Measurements from ENCODE around the gene SLC22A5. TPM values are rescaled to one million over a fixed set of nuclear protein-coding genes. Genes with fewer than 3 reads are reported as not detected.

Gene SLC22A5
- total and polyA plus RNA-seq, 2 donors (not counting 3 experiments of a cell fraction or from before 2014, with no cell fraction given): 3.6 to 9.3 TPM

DNA sequence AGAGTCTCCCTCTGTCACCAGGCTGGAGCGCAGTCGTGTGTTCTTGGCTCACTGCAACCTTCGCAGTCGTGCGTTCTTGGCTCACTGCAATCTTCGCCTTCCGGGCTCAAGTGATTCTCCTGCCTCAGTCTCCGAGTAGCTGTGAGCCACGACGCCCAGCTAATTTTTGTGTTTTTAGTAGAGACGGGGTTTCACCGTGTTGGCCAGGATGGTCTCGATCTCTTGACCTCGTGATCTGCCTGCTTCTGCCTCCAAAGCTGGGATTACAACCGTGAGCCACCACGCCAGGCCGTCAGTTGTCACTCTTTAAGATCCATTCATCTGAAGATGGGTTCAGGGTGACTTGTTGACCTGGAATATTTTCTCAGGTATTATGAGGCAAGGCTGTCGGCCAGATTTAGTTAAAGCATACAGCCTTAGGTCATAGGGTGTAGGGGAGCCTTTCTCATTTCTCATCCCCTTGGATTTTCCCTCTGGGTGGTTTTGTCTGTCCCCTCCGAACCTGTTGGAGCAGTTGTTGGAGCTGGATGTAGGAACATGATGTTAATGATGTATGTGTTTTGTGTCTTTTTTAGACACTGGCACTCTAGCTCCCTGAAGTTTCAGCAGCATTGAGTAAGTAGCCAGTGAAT lies 1.6 kb downstream of the SLC22A5 start:
- Histone ChIP-seq H3K9me3 (replicated peaks; ENCODE audit: control insufficient read depth, insufficient read depth, low read length) (no peaks in the 10 kb centered on the region), H3K4me1 (ENCODE audit: control insufficient read depth, extremely low read depth, insufficient read depth, low read length) (peaks cover 5% of the 10 kb centered on the region), H3K4me2 (ENCODE audit: insufficient read depth, low read length) (no peak overlapping the region), H3K27me3 (ENCODE audit: control insufficient read depth in 2 of 2, insufficient read depth in 2 of 2, low read length in 2 of 2) (no peaks in the 10 kb centered on the region), H2AFZ (ENCODE audit: low read depth, low read length) (no peak overlapping the region), H3K79me2 (ENCODE audit: control insufficient read depth, insufficient read depth, low read length) (no peaks in the 10 kb centered on the region), H3K9ac (replicated peaks; ENCODE audit: extremely low read depth, insufficient read depth, low read length) (no peak overlapping the region), H3K36me3 (ENCODE audit: control insufficient read depth in 2 of 2, extremely low read depth in 1 of 2, insufficient read depth in 2 of 2, low read length in 2 of 2) (no peaks in the 10 kb centered on the region), H3K27ac (ENCODE audit: insufficient read depth, low read depth, low read length) (no peak overlapping the region), H3K4me3 (replicated peaks in 1 of 3; ENCODE audit: insufficient read depth in 1 of 3, low read depth in 1 of 3, low read length in 3 of 3) (no peak overlapping the region), H3K9me1 (replicated peaks; ENCODE audit: control insufficient read depth, extremely low read depth, insufficient read depth, low read length) (no peaks in the 10 kb centered on the region), H4K20me1 (replicated peaks; ENCODE audit: control insufficient read depth, extremely low read depth, insufficient read depth, low read length) (no peaks in the 10 kb centered on the region)
- intact Hi-C loops (cut with micrococcal nuclease): no loop called here
- FAIRE-seq (no peak), DNase-seq (ENCODE audit: low read depth, low spot score) (no peak)
- TF ChIP-seq MYC (IDR thresholded peaks at IDR 0.05; ENCODE audit: low read depth, low read length) (no peak), POLR2AphosphoS5 (IDR thresholded peaks at IDR 0.05; ENCODE audit: insufficient read depth, low read depth, low read length) (no peak), EZH2 (IDR thresholded peaks at IDR 0.05; ENCODE audit: borderline replicate concordance, low read depth, low read length, severe bottlenecking) (no peak), FOS (IDR thresholded peaks at IDR 0.05; ENCODE audit: borderline replicate concordance, insufficient read depth, low read length) (no peak), GATA2 (IDR thresholded peaks at IDR 0.05; ENCODE audit: insufficient read depth, insufficient read length, low read depth, low read length) (no peak), POLR2A (IDR thresholded peaks at IDR 0.05; ENCODE audit: low read depth, low read length) (no peak)
- TF ChIP-seq, protein P1, sequence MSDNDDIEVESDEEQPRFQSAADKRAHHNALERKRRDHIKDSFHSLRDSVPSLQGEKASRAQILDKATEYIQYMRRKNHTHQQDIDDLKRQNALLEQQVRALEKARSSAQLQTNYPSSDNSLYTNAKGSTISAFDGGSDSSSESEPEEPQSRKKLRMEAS (IDR thresholded peaks at IDR 0.05; ENCODE audit: insufficient read depth, insufficient read length): no peak
- TF ChIP-seq, protein P2, sequence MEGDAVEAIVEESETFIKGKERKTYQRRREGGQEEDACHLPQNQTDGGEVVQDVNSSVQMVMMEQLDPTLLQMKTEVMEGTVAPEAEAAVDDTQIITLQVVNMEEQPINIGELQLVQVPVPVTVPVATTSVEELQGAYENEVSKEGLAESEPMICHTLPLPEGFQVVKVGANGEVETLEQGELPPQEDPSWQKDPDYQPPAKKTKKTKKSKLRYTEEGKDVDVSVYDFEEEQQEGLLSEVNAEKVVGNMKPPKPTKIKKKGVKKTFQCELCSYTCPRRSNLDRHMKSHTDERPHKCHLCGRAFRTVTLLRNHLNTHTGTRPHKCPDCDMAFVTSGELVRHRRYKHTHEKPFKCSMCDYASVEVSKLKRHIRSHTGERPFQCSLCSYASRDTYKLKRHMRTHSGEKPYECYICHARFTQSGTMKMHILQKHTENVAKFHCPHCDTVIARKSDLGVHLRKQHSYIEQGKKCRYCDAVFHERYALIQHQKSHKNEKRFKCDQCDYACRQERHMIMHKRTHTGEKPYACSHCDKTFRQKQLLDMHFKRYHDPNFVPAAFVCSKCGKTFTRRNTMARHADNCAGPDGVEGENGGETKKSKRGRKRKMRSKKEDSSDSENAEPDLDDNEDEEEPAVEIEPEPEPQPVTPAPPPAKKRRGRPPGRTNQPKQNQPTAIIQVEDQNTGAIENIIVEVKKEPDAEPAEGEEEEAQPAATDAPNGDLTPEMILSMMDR (IDR thresholded peaks at IDR 0.05; ENCODE audit: extremely low read depth in 1 of 2, insufficient read depth in 1 of 2, low read depth in 1 of 2, low read length in 2 of 2): no peak
- no TSS peak for BruUV-seq (replicated peaks)
- dilution Hi-C loops (cut with MboI; ENCODE audit: extremely low pct_ligation_motif_present, low sequenced_read_pairs): no loop called here
- ChIA-PET CTCF (interaction anchor here (1.2 to 2.2 kb wide), 3 partner anchors 10 to 133 kb away, joined by 3 to 8 read pairs (median 4); no protein-coding TSS in a partner anchor), POLR2A (no interaction called here)
